Uterus (tissue), 4 donors: Measurements from ENCODE around the gene APOBEC3A. TPM values are rescaled to one million over a fixed set of nuclear protein-coding genes. Genes with fewer than 3 reads are reported as not detected.

Experiments used
- DNase-seq, 2 donors: peaks; one replicate each; pipeline ENCODE4 v3.0.0-alpha.2; 2019 to 2020
- H3K27ac ChIP-seq, 2 donors: fragments of 200-600 bp; sonication (generic); 1 replicate in 1 of 2; 2 replicates in 1 of 2; pipeline ENCODE4 v1.5.1; 2016 to 2018
- H3K27me3 ChIP-seq, 2 donors: fragments of 200-600 bp; sonication (generic); one replicate each; pipeline ENCODE4 v1.5.1; 2018 to 2019; ENCODE audit warnings: control low read depth in 1 of 2
- H3K36me3 ChIP-seq, 2 donors: fragments of 200-600 bp; sonication (generic); one replicate each; pipeline ENCODE4 v1.5.1; 2019; ENCODE audit warnings: control low read depth in 1 of 2
- H3K4me1 ChIP-seq, 2 donors: fragments of 200-600 bp; sonication (generic); one replicate each; pipeline ENCODE4 v1.5.1; 2018 to 2019; ENCODE audit warnings: control low read depth in 1 of 2
- H3K4me3 ChIP-seq, 2 donors: fragments of 200-600 bp; sonication (generic); 1 replicate in 1 of 2; 2 replicates in 1 of 2; pipeline ENCODE4 v1.5.1; 2018 to 2019; ENCODE audit warnings: mild to moderate bottlenecking in 1 of 2
- H3K9me3 ChIP-seq, 2 donors: fragments of 200-600 bp; sonication (generic); one replicate each; pipeline ENCODE4 v1.5.1; 2019; ENCODE audit warnings: control low read depth in 1 of 2
- POLR2A ChIP-seq, 2 donors: fragments of 450-650 bp; IDR thresholded peaks; one replicate each; pipeline ENCODE4 v1.6.1; 2016; ENCODE audit warnings: antibody characterized with exemption in 2 of 2, mild to moderate bottlenecking in 1 of 2, moderate library complexity in 1 of 2
- intact Hi-C: fragments of 100-400 bp; cut with DNase I; formaldehyde crosslinking; loops from one replicate; pipeline ENCODE4 v1.15.1; 2023; ENCODE audit warnings: low total_unique reads
- total RNA-seq, 4 donors: library from RNA; depleted of rRNA in 3 of 4; stranded (reverse); fragments of >200 nt in 3 of 4; gene quantifications; one replicate each; pipeline versions ENCODE4 v1.1.0 to v1.2.4, GENCODE V29; 2014 to 2023
- TF ChIP-seq, protein P1 (sequence below), 4 experiments: fragments of 200-600 bp in 2 of 4; fragments of 450-650 bp in 2 of 4; sonication (generic) in 2 of 4; IDR thresholded peaks; one replicate each; pipeline ENCODE4 v1.5.1; 2016 to 2019; ENCODE audit warnings: antibody characterized with exemption in 4 of 4, mild to moderate bottlenecking in 2 of 4, moderate library complexity in 1 of 4
- donor health status: DM: yes; HTN: yes; CAD: no.

APOBEC3A gene
- total RNA-seq, 4 donors from 2014 or later: not detected

DNA sequence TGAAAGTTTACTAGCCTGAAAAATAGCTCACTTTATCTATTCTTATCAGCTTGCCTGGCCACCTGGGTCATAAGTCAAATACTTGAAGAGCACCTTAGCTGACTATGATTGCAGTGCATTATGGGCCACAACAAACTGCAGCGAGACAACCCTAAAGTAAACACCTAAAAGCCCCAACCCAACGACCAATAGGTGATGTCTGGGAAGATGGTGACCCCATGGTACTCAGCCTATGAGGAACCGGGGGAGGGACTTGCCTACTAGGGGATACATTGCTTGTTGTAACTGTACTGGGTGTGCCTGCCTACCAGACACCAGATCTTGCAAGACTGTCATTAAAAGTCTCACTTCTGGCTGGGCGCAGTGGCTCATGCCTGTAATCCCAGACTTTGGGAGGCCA is 35.6 kb upstream of the APOBEC3A start:
- no peaks in the 10 kb centered on the region for H3K4me1 ChIP-seq
- H3K36me3 ChIP-seq: no peaks in the 10 kb centered on the region
- H3K4me3 ChIP-seq: no peak overlapping the region
- no peaks in the 10 kb centered on the region for H3K27me3 ChIP-seq
- DNase-seq: no peak
- intact Hi-C loops: loop anchor here (10.0 kb wide), 1 partner anchor 47 kb away; the partner anchor contains the start of gene CBX6
- H3K27ac ChIP-seq: no peak overlapping the region
- TF ChIP-seq, protein P1, sequence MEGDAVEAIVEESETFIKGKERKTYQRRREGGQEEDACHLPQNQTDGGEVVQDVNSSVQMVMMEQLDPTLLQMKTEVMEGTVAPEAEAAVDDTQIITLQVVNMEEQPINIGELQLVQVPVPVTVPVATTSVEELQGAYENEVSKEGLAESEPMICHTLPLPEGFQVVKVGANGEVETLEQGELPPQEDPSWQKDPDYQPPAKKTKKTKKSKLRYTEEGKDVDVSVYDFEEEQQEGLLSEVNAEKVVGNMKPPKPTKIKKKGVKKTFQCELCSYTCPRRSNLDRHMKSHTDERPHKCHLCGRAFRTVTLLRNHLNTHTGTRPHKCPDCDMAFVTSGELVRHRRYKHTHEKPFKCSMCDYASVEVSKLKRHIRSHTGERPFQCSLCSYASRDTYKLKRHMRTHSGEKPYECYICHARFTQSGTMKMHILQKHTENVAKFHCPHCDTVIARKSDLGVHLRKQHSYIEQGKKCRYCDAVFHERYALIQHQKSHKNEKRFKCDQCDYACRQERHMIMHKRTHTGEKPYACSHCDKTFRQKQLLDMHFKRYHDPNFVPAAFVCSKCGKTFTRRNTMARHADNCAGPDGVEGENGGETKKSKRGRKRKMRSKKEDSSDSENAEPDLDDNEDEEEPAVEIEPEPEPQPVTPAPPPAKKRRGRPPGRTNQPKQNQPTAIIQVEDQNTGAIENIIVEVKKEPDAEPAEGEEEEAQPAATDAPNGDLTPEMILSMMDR (IDR thresholded peaks at IDR 0.05): no peak
- no peak for TF ChIP-seq POLR2A (IDR thresholded peaks at IDR 0.05)
- H3K9me3 ChIP-seq: no peaks in the 10 kb centered on the region

DNA sequence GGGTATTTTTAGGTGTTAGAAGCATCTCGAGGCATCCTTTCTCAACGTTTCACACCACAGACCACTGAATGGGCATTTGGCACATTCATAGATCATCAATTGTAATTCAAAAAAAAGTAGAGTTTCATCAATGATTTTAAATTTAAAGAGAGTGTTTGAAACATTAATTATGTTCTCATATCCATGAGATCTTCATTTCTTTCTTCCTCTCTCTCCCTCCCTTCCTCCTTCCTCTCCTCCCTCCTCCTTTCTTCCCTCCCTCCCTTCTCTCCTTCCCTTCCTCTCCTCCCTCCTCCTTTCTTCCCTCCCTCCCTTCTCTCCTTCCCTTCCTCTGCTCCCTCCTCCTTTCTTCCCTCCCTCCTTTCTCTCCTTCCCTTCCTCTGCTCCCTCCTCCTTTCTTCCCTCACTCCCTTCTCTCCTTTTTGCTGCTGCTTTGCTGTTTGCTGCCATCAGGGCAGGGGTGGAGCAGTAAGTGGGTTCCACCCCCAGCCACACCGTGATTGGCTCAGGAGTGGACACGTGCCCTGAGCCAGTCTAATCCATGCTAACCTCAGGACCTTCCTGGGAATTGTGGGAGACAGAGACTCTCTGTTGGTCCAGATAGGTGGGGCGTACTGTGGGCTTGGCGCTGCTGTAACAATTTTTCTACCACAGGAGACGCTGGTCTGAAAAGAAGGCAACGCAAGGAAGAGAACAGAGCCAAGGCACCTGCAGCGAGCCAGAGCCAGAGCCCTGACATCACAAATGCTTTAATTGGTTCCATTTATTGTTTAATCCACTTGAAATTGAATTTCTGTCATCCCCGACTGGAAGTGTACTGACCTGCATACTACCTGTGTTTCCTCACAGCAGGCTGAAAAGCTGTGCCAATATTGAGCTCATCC is 33.7 kb upstream of the APOBEC3A start:
- no peaks in the 10 kb centered on the region for H3K9me3 ChIP-seq
- peak overlapping the region; percentile 2 to 10 for H3K4me3 ChIP-seq
- TF ChIP-seq, protein P1 (IDR thresholded peaks at IDR 0.05): peak; percentile 8 to 53 (median 38)
- TF ChIP-seq POLR2A (IDR thresholded peaks at IDR 0.05): peak; percentile 47 to 48
- no peaks in the 10 kb centered on the region for H3K27me3 ChIP-seq
- DNase-seq: peak; percentile 78 to 81
- H3K36me3 ChIP-seq: no peaks in the 10 kb centered on the region
- peak overlapping the region; percentile 79 to 83 for H3K27ac ChIP-seq
- H3K4me1 ChIP-seq: peaks cover 0 to 5% of the 10 kb centered on the region in 2 donors
- intact Hi-C loops: loop anchor here (10.0 kb wide), 1 partner anchor 49 kb away; the partner anchor contains the start of gene CBX6

DNA sequence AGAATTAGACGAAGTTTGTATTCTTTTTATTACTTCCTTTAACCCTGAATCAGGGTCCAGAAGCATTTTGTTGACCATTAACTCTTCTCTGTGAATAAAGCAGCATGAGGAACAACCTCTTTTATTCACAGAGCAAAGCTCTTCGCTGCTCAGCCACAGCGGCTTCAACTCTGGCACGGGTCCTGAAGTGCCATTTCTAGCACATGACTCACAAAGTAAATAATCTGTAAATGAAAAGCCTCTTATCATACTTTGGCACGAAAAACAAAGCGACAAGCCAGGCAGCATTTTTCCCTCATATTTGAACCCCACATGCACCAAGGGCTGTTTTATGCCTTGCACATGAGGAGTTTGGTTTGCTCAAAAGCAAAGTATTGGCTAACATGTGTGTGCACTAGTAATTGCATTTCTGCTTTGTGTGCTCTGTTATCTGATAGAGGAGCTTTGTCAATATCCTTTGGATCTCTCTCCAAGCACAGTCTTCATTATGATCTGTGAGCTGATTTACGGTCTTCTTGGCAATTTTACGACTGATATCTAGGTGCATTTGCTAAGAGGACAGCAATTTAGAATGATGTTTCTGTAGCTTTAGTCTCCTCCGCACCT is 33.0 kb upstream of the APOBEC3A start:
- H3K27me3 ChIP-seq: no peaks in the 10 kb centered on the region
- no peaks in the 10 kb centered on the region for H3K9me3 ChIP-seq
- no peaks in the 10 kb centered on the region for H3K36me3 ChIP-seq
- peak overlapping the region; percentile 2 to 10 for H3K4me3 ChIP-seq
- DNase-seq: peak; percentile 77 to 83
- H3K27ac ChIP-seq: peak overlapping the region; percentile 79 to 83
- intact Hi-C loops: loop anchor here (10.0 kb wide), 1 partner anchor 50 kb away; the partner anchor contains the start of gene CBX6
- TF ChIP-seq, protein P1 (IDR thresholded peaks at IDR 0.05): no peak
- no peak for TF ChIP-seq POLR2A (IDR thresholded peaks at IDR 0.05)
- peaks cover 0 to 5% of the 10 kb centered on the region in 2 donors for H3K4me1 ChIP-seq

DNA sequence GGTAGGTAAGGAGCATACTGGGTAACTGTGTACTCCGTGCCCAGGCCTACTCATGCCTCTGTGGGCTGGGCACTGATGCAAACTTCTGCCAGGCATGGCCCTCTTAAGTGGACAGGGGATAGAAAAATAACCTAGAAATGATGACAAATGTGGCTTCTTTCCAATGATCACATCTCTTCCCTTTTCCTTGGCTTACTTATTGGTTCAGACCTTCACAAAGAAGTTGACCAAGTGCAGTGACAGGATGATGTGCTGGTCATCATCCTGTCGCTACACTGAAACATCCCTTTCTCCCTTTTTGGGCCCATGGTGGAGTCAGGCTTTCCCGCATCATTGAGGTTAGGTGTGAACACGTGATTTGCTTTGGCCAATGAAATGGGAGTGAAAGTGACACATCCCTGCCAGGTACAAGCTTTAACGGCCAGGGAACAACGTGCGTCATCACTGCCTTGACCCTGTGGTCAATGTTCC is 31.8 kb upstream of the APOBEC3A start:
- H3K27ac ChIP-seq: no peak overlapping the region
- H3K4me1 ChIP-seq: peaks cover 0 to 5% of the 10 kb centered on the region in 2 donors
- intact Hi-C loops: loop anchor here (10.0 kb wide), 1 partner anchor 51 kb away; the partner anchor contains the start of gene CBX6
- no peak for TF ChIP-seq POLR2A (IDR thresholded peaks at IDR 0.05)
- TF ChIP-seq, protein P1 (IDR thresholded peaks at IDR 0.05): no peak
- DNase-seq: no peak
- H3K9me3 ChIP-seq: no peaks in the 10 kb centered on the region
- H3K36me3 ChIP-seq: no peaks in the 10 kb centered on the region
- no peak overlapping the region for H3K4me3 ChIP-seq
- no peaks in the 10 kb centered on the region for H3K27me3 ChIP-seq
